GM12872 (cell line): Measurements from ENCODE around the gene LAMTOR4.

ENCODE experiments used
- CTCF ChIP-seq: IDR thresholded peaks from 3 replicates; pipeline ENCODE4 v1.5.1; 2011; ENCODE audit warnings: low read depth, mild to moderate bottlenecking, low read length, moderate library complexity; ENCODE audit not compliant: insufficient read depth

The LAMTOR4 gene

DNA sequence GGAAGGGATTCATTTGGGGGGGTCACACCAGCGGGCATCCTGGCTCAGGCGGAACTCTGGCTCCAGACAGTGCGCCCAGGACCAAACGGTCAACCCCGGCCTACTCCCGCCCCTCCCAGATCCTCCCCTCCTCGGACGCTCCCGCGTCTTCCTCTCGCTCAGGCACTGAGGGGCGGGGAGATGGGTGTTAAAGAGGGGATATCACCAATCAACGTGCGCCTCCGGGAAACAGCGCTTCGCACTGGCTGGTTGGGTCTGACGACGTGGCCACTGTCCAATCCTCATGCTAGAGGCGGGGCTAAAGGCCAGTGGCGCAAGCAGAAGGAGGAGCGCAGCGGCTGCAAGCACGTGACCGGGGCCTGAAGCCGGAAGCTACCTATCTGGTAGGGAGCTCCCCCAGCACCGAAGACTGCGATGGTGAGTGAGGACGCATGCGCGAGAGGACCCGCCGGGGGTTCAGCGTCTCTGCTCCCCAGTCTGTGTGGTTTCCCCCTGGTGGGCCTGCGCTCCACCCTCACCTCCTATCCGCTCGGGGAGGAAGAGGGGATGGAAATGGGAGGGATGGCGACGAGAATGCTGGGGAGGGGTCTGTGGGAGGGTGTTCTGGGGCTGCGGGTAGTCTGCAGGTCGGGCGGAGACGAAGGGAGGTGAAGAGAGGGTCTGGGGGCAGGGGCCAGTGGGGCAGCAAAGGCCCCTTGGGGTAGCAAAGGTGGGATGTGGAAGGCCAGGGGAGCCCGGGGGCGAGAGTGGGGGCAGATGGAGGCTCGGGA lies at the start of gene LAMTOR4:
Gene LAMTOR4 (plus strand): TSS at position 360 of the 770 bp plus-strand sequence. CDS start 55 bp downstream, at position 415.
- TF ChIP-seq CTCF, result no peak

DNA sequence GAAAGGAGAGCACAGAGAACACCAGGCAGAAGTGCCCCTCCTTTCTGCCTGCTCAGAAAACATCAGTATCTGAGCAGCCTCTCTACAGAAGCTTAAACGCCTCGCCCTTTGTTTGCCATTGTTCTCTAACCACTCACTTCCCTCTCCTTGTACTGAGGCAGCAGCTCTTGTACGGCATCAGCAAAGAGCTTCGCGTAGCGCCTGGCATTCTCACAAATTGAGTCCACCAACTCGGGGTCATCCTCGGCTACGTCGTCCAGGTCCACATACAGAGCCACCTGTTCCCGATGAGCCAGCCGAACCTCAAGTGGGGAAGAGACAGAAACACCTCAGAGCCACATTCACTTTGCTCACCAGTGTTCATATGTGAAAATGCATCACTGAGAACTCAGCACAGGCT lies 49.3 kb upstream of the LAMTOR4 start:
- no peak for TF ChIP-seq CTCF

- TF ChIP-seq CTCF, result no peak
Observed at GRCh38 chr7:100100420-100101015, 48.2 kb upstream of the LAMTOR4 start.

GRCh38 chr7:100101016-100101862 lies 47.5 kb upstream of the LAMTOR4 start, which contains the start of the genes AP4M1 and MCM7:
TSS of gene AP4M1 (plus strand) at chr7:100101643. CDS start at chr7:100101715, 72 bp downstream.
TSS of gene MCM7 (minus strand) at chr7:100101397. CDS start at chr7:100101294, 103 bp downstream.
- no peak for TF ChIP-seq CTCF

DNA sequence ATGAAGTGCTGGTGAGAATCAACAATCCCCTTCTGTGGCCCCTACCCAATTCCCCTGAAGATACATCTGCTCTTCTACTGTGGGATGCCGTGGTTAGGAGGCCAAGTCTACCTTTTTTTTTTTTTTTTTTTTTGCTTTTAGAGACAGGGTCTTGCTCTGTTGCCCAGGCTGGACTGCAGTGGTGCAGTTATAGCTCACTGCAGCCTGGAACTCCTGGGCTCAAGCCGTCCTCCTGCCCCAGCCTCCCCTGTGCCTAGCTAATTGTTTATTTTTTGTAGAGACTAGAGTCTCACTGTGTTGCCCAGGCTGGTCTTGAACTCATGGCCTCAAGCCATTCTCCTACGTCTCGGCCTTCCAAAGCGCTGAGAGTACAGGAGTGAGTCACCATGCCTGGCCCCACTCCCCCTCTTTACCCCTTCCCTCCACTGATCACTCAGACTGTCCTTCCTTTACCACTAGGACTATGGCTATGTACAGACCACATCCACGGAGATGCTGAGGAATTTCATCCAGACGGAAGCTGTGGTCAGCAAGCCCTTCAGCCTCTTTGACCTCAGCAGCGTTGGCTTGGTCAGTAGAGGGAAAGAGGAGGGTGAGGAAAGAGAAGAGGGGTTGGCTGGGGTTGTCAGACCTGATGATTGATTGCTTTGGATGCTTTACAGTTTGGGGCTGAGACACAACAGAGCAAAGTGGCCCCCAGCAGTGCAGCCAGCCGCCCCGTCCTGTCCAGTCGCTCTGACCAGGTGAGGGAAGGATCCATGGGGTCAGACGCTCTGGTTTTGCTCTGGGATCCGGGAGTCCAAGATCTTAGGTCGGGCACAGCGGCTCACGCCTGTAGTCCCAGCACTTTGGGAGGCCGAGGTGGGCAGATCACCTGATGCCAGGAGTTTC lies 45.5 kb upstream of the LAMTOR4 start:
- no peak for TF ChIP-seq CTCF

- no peak for TF ChIP-seq CTCF
Observed at GRCh38 chr7:100105534-100105933, 43.2 kb upstream of the LAMTOR4 start.
